ENCODE data around the gene UGT2B17.
"Not testable (repeated sequence)": the region's sequence is repeated elsewhere in the genome, so short reads cannot be mapped to it uniquely, and the experiment has no call there.

- TF ChIP-seq, protein P1, sequence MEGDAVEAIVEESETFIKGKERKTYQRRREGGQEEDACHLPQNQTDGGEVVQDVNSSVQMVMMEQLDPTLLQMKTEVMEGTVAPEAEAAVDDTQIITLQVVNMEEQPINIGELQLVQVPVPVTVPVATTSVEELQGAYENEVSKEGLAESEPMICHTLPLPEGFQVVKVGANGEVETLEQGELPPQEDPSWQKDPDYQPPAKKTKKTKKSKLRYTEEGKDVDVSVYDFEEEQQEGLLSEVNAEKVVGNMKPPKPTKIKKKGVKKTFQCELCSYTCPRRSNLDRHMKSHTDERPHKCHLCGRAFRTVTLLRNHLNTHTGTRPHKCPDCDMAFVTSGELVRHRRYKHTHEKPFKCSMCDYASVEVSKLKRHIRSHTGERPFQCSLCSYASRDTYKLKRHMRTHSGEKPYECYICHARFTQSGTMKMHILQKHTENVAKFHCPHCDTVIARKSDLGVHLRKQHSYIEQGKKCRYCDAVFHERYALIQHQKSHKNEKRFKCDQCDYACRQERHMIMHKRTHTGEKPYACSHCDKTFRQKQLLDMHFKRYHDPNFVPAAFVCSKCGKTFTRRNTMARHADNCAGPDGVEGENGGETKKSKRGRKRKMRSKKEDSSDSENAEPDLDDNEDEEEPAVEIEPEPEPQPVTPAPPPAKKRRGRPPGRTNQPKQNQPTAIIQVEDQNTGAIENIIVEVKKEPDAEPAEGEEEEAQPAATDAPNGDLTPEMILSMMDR (IDR thresholded peaks at IDR 0.05), result not testable (repeated sequence)
- TF ChIP-seq POLR2A, EP300 (IDR thresholded peaks at IDR 0.05): not testable (repeated sequence)
Observed at GRCh38 chr4:68565082-68565481, 11.0 kb downstream of the UGT2B17 start.
